NK-92 (cell line): Measurements from ENCODE around the gene SUSD1.
"Not testable (repeated sequence)": the region's sequence is repeated elsewhere in the genome, so short reads cannot be mapped to it uniquely, and the experiment has no call there.

Source experiments
- DNase-seq: peaks from one replicate; lab custom pipeline; 2025; ENCODE audit not compliant: unreplicated experiment; lab: John Stamatoyannopoulos, UW

SUSD1 gene

DNA sequence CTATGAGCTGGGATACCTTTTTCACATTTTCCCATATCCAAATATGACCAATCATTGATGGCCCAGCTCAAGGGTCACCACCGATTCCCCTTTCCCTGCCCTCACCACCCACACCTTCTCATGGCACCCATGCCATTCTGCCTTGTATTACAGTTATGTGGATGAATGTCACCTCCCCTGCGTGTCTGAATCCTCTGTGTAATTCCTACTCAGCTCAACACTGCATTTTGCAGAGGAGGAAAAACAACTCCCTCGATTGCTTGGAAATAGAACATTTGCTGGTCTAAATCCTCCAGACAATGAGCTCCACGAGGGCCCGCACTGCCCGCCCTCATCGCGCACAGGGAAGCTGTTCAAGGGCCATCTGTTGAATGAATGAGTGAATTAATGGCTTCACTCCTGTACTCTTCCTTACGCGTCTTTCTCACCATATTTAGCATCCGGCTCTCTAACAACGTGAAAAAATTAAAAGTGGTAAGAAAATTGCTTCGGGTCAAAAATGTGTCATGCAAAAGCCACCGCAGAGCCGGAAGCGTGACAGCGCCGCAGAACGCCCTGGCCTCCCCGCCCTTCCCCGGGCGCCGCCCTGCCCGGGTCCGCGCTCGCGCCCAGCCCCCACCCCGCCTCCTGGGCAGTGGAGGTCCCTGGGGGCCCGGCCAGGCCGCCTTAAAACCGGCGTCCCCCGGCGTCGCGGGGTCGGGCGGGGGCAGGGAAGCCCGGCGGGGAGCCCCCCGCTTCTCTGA lies 704 bp downstream of the SUSD1 start:
- DNase-seq, result no peak

DNA sequence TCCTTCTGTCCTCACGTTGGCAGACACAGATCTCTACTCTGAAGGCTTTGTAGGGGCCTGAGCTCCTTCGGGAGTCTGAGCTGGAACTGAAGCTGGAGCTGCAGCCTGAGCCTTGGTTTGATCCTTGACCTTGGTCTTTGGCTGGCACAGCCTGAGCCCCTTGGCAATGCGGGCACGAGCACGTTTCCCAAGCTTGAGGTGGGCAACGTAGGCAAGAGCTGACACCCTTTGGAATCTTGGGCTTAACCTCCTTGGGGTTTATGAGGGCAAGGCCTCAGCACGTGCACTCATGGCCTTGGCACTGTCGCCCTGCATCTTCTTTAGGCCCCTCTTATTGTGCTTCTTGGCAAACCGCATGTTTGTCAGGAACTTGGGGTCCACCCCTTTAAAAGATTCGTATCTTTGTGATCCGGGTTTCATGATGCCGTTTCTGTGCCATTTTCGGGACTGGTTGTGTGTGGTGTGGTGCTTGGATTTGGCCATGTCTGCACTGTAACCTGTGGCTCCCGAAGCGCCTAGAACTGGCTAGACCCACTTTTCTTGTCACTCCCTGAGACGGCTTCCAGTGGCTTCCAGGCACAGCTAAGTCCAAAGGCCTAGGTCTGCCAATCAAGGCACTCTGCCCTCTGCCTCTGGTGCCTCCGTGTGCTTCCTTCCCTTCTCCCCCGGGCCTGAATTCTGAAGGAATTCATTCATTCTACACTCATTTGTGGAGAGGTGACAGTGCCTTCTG lies 1.4 kb downstream of the SUSD1 start:
- no peak for DNase-seq

GRCh38 chr9:112170968-112171367 lies 4.1 kb downstream of the SUSD1 start:
- no peak for DNase-seq

DNA sequence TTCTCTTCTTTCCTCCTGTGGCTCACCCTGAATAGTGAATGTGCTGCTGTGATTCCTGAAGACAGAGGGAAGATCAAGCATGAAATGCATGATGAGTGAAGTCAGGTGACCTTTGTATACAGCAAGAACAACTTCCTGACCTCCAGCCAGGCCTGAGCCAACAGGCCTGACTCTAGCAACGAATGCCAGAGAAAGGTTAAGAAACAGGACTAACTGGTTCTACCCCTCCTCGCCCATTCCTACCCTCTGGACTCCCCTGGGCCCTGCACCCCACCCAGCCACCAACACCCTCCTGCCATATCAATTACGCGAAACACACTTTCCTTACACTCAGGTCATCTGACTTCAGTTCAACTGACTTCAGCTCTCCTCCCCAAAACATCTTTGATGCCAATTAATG lies 4.9 kb downstream of the SUSD1 start:
- no peak for DNase-seq

DNA sequence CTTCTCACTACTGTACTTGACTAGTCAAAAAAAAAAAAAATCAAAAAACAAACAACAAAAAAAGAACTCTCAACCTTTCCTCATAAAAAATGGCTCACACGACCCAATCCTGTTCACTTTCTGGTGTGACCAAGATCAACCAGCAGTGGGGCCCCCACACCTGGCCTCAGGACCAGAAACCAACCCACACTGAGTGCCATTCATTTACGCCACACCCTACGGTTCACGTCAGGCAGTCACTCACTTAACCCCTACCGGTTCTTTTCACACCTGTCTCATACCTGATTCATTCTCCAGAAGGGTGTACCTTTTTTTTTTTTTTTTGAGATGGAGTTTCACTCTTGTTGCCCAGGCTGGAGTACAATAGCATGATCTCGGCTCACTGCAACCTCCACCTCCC lies 5.7 kb downstream of the SUSD1 start:
- DNase-seq, result no peak

DNA sequence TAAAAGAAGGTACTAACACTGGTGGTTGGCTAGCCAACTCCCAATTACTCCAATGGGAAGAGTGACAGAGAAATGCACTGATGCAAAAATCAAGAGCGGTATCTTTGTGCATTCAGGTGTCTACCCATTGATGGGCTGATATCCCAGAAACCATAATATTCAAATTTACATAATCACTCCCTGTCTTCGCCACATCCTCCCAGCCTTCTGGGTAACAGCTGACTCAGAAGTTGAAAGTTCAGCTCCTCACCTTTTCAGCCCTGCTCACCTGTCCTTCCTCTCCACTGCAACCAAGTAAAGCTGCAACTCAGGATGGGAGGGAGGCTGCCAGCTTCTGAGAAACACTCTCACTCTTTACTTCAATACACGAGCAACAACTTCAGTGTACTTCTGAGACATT lies 6.9 kb downstream of the SUSD1 start:
- no peak for DNase-seq

- no peak for DNase-seq
These were observed 8.6 kb downstream of the SUSD1 start for GRCh38 chr9:112166176-112167140.

- DNase-seq, result no peak
These were observed 12.3 kb downstream of the SUSD1 start for GRCh38 chr9:112162621-112163413.

GRCh38 chr9:112159781-112160180 lies 15.3 kb downstream of the SUSD1 start:
- DNase-seq, result no peak

DNA sequence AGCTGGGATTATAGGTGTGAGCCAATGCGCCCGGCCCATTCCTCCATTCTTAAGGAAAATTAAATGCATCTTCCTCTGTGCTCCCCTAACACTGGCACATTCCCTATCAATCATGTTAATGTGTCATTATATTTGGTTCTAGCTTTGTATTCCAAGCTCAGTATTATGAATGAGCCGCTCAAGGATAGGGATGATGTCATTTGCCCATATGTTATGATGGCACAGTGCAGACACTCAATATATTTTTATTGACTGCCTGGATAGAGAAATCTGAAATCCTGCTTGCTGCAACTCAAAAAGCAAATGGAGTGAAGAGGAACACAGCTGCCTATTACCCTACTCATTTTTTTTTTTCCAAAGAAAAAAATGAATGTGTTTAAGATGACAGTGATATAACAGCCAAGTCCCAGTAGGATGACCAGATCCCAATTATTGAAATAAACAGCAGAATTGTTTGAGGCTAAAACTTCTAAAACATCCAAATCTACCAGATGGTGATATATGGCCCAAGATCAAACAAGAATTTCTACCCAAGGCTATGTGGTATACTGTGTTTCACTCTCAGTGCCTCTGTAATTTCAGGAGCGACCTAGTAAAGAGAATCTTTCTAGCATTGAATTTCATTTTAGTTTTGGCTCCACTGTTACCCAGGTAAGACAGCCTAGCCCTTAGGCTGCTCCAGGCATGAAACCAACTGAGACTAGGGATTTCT lies 16.3 kb downstream of the SUSD1 start:
- DNase-seq, result no peak

DNA sequence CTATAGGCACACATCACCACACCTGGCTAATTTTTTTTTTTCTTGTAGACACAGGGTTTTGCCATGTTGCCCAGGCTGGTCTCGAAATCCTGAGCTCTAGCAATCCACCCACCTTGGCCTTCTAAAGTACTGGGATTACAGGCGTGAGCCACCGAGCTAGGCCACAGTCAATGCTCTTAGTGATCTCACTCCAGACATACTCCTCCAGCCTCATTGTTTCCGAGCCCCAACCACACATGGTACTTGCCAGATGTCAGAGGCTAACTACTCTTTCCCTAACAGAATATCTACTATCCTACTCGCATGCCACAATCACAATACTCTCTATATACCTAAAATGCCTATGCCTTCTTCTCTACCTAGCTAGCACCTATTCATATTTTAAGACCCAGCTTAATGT lies 17.1 kb downstream of the SUSD1 start:
- no peak for DNase-seq

DNA sequence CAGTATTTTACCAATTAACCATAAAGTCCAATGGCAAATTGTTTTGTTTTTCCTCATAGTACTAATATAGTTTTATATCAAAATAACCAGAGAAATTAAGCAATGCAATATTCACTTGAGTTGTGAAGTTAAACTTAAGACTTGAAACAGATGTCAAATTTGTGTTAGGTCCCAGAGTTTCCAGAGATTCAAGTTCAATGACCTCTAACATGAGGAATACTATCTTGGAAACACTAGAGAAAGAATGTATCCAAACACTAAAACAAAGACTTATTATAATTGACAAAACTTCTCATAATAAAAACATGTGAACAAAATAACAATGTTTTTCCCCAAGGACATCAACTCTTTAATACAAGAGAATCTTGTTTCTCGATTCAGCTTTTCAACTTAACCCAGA lies 18.0 kb downstream of the SUSD1 start:
- no peak for DNase-seq

- DNase-seq, result no peak
These were observed 25.9 kb downstream of the SUSD1 start for GRCh38 chr9:112149211-112149610.

- DNase-seq, result no peak
These were observed 29.2 kb downstream of the SUSD1 start for GRCh38 chr9:112145886-112146285.

GRCh38 chr9:112144807-112145206 lies 30.3 kb downstream of the SUSD1 start:
- no peak for DNase-seq

- DNase-seq, result no peak
These were observed 32.7 kb downstream of the SUSD1 start for GRCh38 chr9:112142420-112142819.

DNA sequence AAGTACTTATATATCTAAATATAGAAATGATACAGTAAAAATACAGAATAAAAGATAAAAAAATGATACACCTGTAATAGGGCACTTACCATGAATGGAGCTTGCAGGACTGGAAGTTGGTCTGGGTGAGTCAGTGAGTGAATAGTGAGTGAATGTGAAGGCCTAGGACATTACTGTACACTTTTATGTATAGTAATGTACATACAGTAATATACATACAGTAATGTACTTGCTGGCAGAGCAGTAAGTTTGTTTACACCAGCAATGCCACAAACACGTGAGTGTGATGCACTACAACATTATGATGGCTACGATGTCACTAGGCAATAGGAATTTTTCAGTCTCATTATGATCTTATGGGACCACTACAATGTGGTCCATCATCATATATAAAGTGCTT lies 34.2 kb downstream of the SUSD1 start:
- no peak for DNase-seq

DNA sequence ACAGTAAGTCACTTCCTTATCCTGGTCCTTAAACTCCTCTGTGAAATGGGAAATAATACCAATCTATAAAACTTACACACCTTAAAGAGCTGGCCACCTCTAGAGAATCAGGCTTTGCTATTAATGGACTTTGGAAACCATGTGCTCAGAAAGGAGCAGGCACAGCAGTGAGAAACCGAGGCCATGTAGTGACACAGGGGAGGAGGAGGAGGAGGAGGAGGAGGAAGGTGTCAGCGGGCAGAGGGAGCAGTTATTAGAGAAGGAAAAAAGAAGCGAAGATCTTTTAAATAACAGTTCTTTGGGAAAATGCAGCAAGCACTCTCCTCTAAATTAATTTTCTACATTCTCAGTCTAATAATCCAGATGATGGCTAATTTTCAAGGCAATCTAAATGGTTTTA lies 38.0 kb downstream of the SUSD1 start:
- DNase-seq, result no peak

GRCh38 chr9:112135706-112136105 lies 39.4 kb downstream of the SUSD1 start:
- DNase-seq, result no peak

- not testable (repeated sequence) for DNase-seq
These were observed 41.3 kb downstream of the SUSD1 start for GRCh38 chr9:112133806-112134205.
